Upper lobe of right lung (tissue), 1 donor: ENCODE measurements around the gene ACTN1. TPM values are rescaled to one million over a fixed set of nuclear protein-coding genes. Genes with fewer than 3 reads are reported as not detected.

Experiments
- ATAC-seq: fragments of 200-7000 bp; cut with Tn5 transposase; one replicate; pipeline ENCODE4 v1.9.1; 2020; ENCODE audit warnings: mild to moderate bottlenecking, moderate library complexity
- DNase-seq: peaks from one replicate; pipeline ENCODE4 v3.0.0-alpha.2; 2020
- H3K27ac ChIP-seq: fragments of 200-600 bp; one replicate; pipeline ENCODE4 v1.8.0; 2022
- H3K27me3 ChIP-seq: fragments of 200-600 bp; one replicate; pipeline ENCODE4 v1.8.0; 2022; ENCODE audit warnings: mild to moderate bottlenecking
- H3K36me3 ChIP-seq: fragments of 200-600 bp; one replicate; pipeline ENCODE4 v1.8.0; 2022
- H3K4me1 ChIP-seq: fragments of 200-600 bp; one replicate; pipeline ENCODE4 v1.8.0; 2022
- H3K4me3 ChIP-seq: fragments of 200-600 bp; one replicate; pipeline ENCODE4 v1.8.0; 2022; ENCODE audit warnings: mild to moderate bottlenecking
- H3K9me3 ChIP-seq: fragments of 200-600 bp; one replicate; pipeline ENCODE4 v1.8.0; 2022
- CTCF ChIP-seq: fragments of 200-600 bp; IDR thresholded peaks from one replicate; pipeline ENCODE4 v1.8.0; 2022; ENCODE audit warnings: antibody characterized with exemption
- intact Hi-C: fragments of 100-400 bp; cut with DNase I; formaldehyde crosslinking; loops from one replicate; pipeline ENCODE4 v1.11.0; 2022
- total RNA-seq: library from RNA; stranded (reverse); fragmentation: NEBNext Ultra II Directional; extraction: Animal tissue kit (Norgen Biotek cat#: 25700); gene quantifications from one replicate; pipeline ENCODE4 v1.2.1, GENCODE V29; 2021
- donor health status: DM: no; HTN: yes; CAD: no; lungs with severe emphysema.

ACTN1 gene
- total RNA-seq, 1 donor from 2014 or later, result 177 TPM

GRCh38 chr14:68952531-68953195 is 26.4 kb downstream of the ACTN1 start:
- intact Hi-C loops, result no loop called here

DNA sequence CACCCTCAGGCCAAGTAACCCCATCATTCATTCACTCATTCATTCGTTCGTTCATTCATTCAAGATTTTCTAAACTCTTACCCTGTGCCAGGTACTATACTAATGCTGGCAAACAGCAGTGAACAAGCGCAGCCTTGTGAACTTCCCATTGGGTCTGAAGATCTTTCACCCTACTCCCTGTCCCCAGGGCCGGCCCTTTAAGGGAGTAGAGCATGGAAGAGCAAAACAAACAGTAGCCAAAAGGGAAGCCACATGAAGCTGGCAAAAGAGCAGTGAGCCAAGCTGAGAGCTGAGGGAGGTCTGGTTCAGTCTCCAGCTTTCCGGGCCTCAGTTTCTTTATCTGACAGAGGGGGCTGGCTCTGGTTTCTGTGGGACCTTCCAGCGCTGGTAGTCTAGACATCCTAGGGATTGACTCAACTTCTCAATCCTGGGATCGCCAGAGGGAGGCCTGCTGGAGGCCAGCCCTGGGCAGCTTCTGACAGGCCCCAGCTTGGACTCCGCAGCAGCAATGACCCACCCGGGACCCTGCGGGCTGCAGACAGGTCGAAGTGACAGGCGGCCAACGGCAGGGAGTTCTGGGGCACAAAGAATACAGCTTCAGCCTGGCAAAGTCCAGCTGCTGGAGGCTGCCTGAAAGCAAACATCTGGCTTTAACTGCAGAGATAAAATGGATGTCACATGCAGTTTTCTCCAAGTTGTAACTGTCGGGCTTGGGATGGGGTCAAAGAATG is 27.1 kb downstream of the ACTN1 start:
- DNase-seq (no peak), ATAC-seq (peak; percentile 10)
- Histone ChIP-seq H3K4me3 (no peak overlapping the region), H3K27ac (peak overlapping the region; percentile 72), H3K4me1 (peaks cover 81% of the 10 kb centered on the region), H3K9me3 (no peaks in the 10 kb centered on the region), H3K27me3 (no peaks in the 10 kb centered on the region), H3K36me3 (no peaks in the 10 kb centered on the region)
- intact Hi-C loops, result no loop called here
- no peak for TF ChIP-seq CTCF

More at GRCh38 chr14:68952531-68953195, 26.4 kb downstream of the ACTN1 start:
- TF ChIP-seq CTCF, result no peak
- Histone ChIP-seq H3K9me3 (no peaks in the 10 kb centered on the region), H3K27ac (peak overlapping the region; percentile 51), H3K4me3 (no peak overlapping the region), H3K36me3 (no peaks in the 10 kb centered on the region), H3K4me1 (peaks cover 81% of the 10 kb centered on the region), H3K27me3 (no peaks in the 10 kb centered on the region)
- DNase-seq (no peak), ATAC-seq (no peak)

- no peaks in the 10 kb centered on the region for H3K36me3 ChIP-seq
- intact Hi-C loops, result no loop called here
- peak; percentile 82 for ATAC-seq
- H3K27me3 ChIP-seq, result no peaks in the 10 kb centered on the region
- no peak for TF ChIP-seq CTCF
- no peaks in the 10 kb centered on the region for H3K9me3 ChIP-seq
- DNase-seq, result peak; percentile 76
- H3K4me1 ChIP-seq, result peaks cover 81% of the 10 kb centered on the region
- no peak overlapping the region for H3K4me3 ChIP-seq
- peak overlapping the region; percentile 72 for H3K27ac ChIP-seq
Measured at GRCh38 chr14:68951035-68951797, 27.9 kb downstream of the ACTN1 start.

- H3K4me3 ChIP-seq, result no peak overlapping the region
- no peak for ATAC-seq
- H3K27me3 ChIP-seq, result no peaks in the 10 kb centered on the region
- TF ChIP-seq CTCF, result no peak
- no peak for DNase-seq
- no peaks in the 10 kb centered on the region for H3K9me3 ChIP-seq
- intact Hi-C loops, result no loop called here
- peaks cover 79% of the 10 kb centered on the region for H3K4me1 ChIP-seq
- no peak overlapping the region for H3K27ac ChIP-seq
- no peaks in the 10 kb centered on the region for H3K36me3 ChIP-seq
Measured at GRCh38 chr14:68950111-68950510, 29.0 kb downstream of the ACTN1 start.

GRCh38 chr14:68949601-68949965 is 29.5 kb downstream of the ACTN1 start:
- Histone ChIP-seq H3K36me3 (no peaks in the 10 kb centered on the region), H3K27ac (peak overlapping the region; percentile 26), H3K27me3 (no peaks in the 10 kb centered on the region), H3K9me3 (no peaks in the 10 kb centered on the region), H3K4me3 (no peak overlapping the region), H3K4me1 (peaks cover 76% of the 10 kb centered on the region)
- intact Hi-C loops, result no loop called here
- DNase-seq (no peak), ATAC-seq (no peak)
- no peak for TF ChIP-seq CTCF
